ENCODE data around the gene BICDL1. TPM values are rescaled to one million over a fixed set of nuclear protein-coding genes. Genes with fewer than 3 reads are reported as not detected.

The BICDL1 gene
- total and polyA plus RNA-seq, 10 of the 15 experiments (the other 5 are each of a cell fraction or from before 2014, with no cell fraction given) = 0.72 to 12.3 (median 4.2) TPM

- no peak for TF ChIP-seq MTA2 (IDR thresholded peaks at IDR 0.05; ENCODE audit: low read depth)
Observed at GRCh38 chr12:120137833-120138232, 148.8 kb downstream of the BICDL1 start (continued).

GRCh38 chr12:120138366-120138765 lies 149.3 kb downstream of the BICDL1 start:
- Histone ChIP-seq H3K27ac (ENCODE audit: control insufficient read depth, insufficient read depth) (no peak overlapping the region), H3K79me2 (ENCODE audit: control insufficient read depth, insufficient read depth, low read length) (no peaks in the 10 kb centered on the region), H2AFZ (ENCODE audit: control insufficient read depth, low read depth, low read length) (no peak overlapping the region), H3K9me3 (replicated peaks; ENCODE audit: control insufficient read depth, insufficient read depth, low read length) (no peaks in the 10 kb centered on the region), H3K9ac (ENCODE audit: control insufficient read depth, insufficient read depth, low read length) (no peak overlapping the region), H3K27me3 (replicated peaks in 1 of 2; ENCODE audit: control insufficient read depth in 2 of 2, insufficient read depth in 2 of 2, low read length in 1 of 2) (no peaks in the 10 kb centered on the region), H3K36me3 (ENCODE audit: control insufficient read depth in 2 of 2, insufficient read depth in 2 of 2, low read length in 1 of 2) (peaks cover 49 to 61% of the 10 kb centered on the region in 2 experiments), H3K4me1 (ENCODE audit: control insufficient read depth, insufficient read depth, low read length) (peaks cover 16% of the 10 kb centered on the region), H3K4me2 (ENCODE audit: control insufficient read depth, insufficient read depth) (no peak overlapping the region), H3K4me3 (no peak overlapping the region), H4K20me1 (ENCODE audit: control insufficient read depth, insufficient read depth) (no peaks in the 10 kb centered on the region)
- ATAC-seq (no peak), DNase-seq (ENCODE audit: low read depth, low spot score) (no peak), FAIRE-seq (no peak)
- POLR2A ChIA-PET = interaction anchor here (0.6 kb wide), 1 partner anchor 15 kb away, joined by 3 read pairs; no protein-coding TSS in a partner anchor
- SMC1A ChIA-PET (ENCODE audit: uncharacterized antibody, unreplicated experiment) = no interaction called here
- in situ Hi-C loops (cut with MboI) = no loop called here
- CTCF ChIA-PET = no interaction called here
- RAD21 ChIA-PET (ENCODE audit: unreplicated experiment) = no interaction called here
- WGBS (ENCODE audit: insufficient coverage, insufficient replicate concordance, low lambda C conversion rate, missing lambda C conversion rate) = 94% methylated on average over 9 of the region's 9 CpGs
- no TSS peak for BruUV-seq (replicated peaks)
- TF ChIP-seq TARDBP (IDR thresholded peaks at IDR 0.05; ENCODE audit: borderline replicate concordance) = no peak
- intact Hi-C loops (cut with micrococcal nuclease; ENCODE audit: unreplicated experiment) = no loop called here

- H3K4me2 ChIP-seq (ENCODE audit: control insufficient read depth, insufficient read depth) = no peak overlapping the region
- in situ Hi-C loops (cut with MboI) (no loop called here), intact Hi-C loops (cut with micrococcal nuclease; ENCODE audit: unreplicated experiment) (no loop called here)
- no peaks in the 10 kb centered on the region for H3K9me3 ChIP-seq (replicated peaks; ENCODE audit: control insufficient read depth, insufficient read depth, low read length)
- peaks cover 48 to 57% of the 10 kb centered on the region in 2 experiments for H3K36me3 ChIP-seq (ENCODE audit: control insufficient read depth in 2 of 2, insufficient read depth in 2 of 2, low read length in 1 of 2)
- ATAC-seq = no peak
- no peak for DNase-seq (ENCODE audit: low read depth, low spot score)
- POLR2A ChIA-PET = no interaction called here
- H3K27ac ChIP-seq (ENCODE audit: control insufficient read depth, insufficient read depth) = no peak overlapping the region
- CTCF ChIA-PET = no interaction called here
- SMC1A ChIA-PET (ENCODE audit: uncharacterized antibody, unreplicated experiment) = no interaction called here
- RAD21 ChIA-PET (ENCODE audit: unreplicated experiment) = no interaction called here
- no peak for FAIRE-seq
- 88% methylated on average over 5 of the region's 5 CpGs for WGBS (ENCODE audit: insufficient coverage, insufficient replicate concordance, low lambda C conversion rate, missing lambda C conversion rate)
- H3K79me2 ChIP-seq (ENCODE audit: control insufficient read depth, insufficient read depth, low read length) = no peaks in the 10 kb centered on the region
- H3K4me3 ChIP-seq = no peak overlapping the region
- peaks cover under 1% of the 10 kb centered on the region; the same call in 1 of the 2 replicates for H3K4me1 ChIP-seq (ENCODE audit: control insufficient read depth, insufficient read depth, low read length)
- no peak overlapping the region for H3K9ac ChIP-seq (ENCODE audit: control insufficient read depth, insufficient read depth, low read length)
- H3K27me3 ChIP-seq (replicated peaks in 1 of 2; ENCODE audit: control insufficient read depth in 2 of 2, insufficient read depth in 2 of 2, low read length in 1 of 2) = no peaks in the 10 kb centered on the region
- no peak overlapping the region for H2AFZ ChIP-seq (ENCODE audit: control insufficient read depth, low read depth, low read length)
- H4K20me1 ChIP-seq (ENCODE audit: control insufficient read depth, insufficient read depth) = no peaks in the 10 kb centered on the region
- TSS peak; percentile 22 for BruUV-seq (replicated peaks)
- TF ChIP-seq IRF5 (IDR thresholded peaks at IDR 0.05; ENCODE audit: borderline replicate concordance) (no peak), ESRRA (IDR thresholded peaks at IDR 0.05; ENCODE audit: low read length) (no peak), CEBPB (IDR thresholded peaks at IDR 0.05; ENCODE audit: borderline replicate concordance in 1 of 2, low read depth in 2 of 2, low read length in 2 of 2) (no peak), HDGF (IDR thresholded peaks at IDR 0.05) (no peak), TCF12 (IDR thresholded peaks at IDR 0.05; ENCODE audit: low read depth, low read length) (no peak), RAD51 (IDR thresholded peaks at IDR 0.05) (no peak), ZNF384 (IDR thresholded peaks at IDR 0.05; ENCODE audit: borderline replicate concordance, low read depth, low read length) (no peak), WRNIP1 (IDR thresholded peaks at IDR 0.05; ENCODE audit: borderline replicate concordance, low read depth, low read length) (no peak), POU2F2 (IDR thresholded peaks at IDR 0.05; ENCODE audit: borderline replicate concordance, low read depth, low read length) (no peak), GABPA (IDR thresholded peaks at IDR 0.05; ENCODE audit: low read depth) (no peak), ETV6 (conservative IDR thresholded peaks at IDR 0.05 in 1 of 2, IDR thresholded peaks at IDR 0.05 in 1 of 2; ENCODE audit: borderline replicate concordance in 1 of 2, low read depth in 1 of 2) (no peak), JUND (IDR thresholded peaks at IDR 0.05; ENCODE audit: low read depth, low read length) (no peak), SUPT20H (IDR thresholded peaks at IDR 0.05; ENCODE audit: borderline replicate concordance, control insufficient read depth, low read depth, low read length) (no peak)
Observed at GRCh38 chr12:120139958-120140357, 150.9 kb downstream of the BICDL1 start.
